ENCODE results near the gene ZBTB7B. TPM values are rescaled to one million over a fixed set of nuclear protein-coding genes. Genes with fewer than 3 reads are reported as not detected.

Gene ZBTB7B
- total and polyA plus RNA-seq, 9 of the 15 experiments (the other 6 are each of a cell fraction or from before 2014, with no cell fraction given), result 0.04 to 46.5 (median 15.2) TPM

DNA sequence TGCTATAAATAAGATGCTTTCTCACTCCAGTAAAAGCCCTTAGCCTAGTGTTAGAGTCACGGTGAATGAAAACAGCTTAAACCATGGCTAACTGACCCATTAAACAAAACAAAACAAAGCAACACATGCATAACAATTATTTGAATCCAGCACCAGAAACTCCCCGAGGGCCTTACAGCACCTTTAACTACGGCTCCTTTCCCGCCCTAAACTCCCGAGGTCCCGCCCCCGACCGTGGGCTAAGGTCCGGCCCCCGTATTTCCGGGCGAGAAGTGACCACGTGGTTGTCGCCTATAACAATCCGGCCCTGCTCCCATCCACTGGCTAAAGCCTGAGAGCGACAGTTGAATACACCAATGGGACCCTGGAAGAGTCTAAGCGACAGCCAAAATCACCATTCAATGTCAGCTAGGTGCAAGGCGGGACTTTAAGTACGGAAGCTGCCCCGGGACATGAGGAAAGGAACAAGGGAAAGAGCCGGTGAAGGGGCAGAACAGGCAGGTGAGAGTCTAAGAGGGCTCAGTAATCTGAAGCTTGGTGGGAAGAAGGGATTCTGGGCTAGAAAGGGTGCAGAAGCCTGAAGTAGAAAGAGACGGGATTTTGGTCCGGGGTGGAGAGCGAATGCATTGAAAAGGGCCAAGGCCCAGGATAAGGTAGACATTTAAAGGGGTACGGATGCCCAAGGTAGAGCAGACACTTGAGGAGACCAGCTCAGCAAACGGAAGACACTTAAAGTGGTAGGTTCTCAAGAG lies 19.5 kb upstream of the ZBTB7B start, which contains the start of gene FLAD1 (continued):
- TF ChIP-seq, protein P1, sequence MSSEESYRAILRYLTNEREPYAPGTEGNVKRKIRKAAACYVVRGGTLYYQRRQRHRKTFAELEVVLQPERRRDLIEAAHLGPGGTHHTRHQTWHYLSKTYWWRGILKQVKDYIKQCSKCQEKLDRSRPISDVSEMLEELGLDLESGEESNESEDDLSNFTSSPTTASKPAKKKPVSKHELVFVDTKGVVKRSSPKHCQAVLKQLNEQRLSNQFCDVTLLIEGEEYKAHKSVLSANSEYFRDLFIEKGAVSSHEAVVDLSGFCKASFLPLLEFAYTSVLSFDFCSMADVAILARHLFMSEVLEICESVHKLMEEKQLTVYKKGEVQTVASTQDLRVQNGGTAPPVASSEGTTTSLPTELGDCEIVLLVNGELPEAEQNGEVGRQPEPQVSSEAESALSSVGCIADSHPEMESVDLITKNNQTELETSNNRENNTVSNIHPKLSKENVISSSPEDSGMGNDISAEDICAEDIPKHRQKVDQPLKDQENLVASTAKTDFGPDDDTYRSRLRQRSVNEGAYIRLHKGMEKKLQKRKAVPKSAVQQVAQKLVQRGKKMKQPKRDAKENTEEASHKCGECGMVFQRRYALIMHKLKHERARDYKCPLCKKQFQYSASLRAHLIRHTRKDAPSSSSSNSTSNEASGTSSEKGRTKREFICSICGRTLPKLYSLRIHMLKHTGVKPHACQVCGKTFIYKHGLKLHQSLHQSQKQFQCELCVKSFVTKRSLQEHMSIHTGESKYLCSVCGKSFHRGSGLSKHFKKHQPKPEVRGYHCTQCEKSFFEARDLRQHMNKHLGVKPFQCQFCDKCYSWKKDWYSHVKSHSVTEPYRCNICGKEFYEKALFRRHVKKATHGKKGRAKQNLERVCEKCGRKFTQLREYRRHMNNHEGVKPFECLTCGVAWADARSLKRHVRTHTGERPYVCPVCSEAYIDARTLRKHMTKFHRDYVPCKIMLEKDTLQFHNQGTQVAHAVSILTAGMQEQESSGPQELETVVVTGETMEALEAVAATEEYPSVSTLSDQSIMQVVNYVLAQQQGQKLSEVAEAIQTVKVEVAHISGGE (CRISPR knock-in tag; IDR thresholded peaks at IDR 0.05), result 0 out of 6 replicates have a peak, but pooled peaks of 1 of the 3 experiments have one; percentile 47
- TF ChIP-seq FOXA1 (IDR thresholded peaks at IDR 0.05; ENCODE audit: borderline replicate concordance) (no peak), RBM34 (IDR thresholded peaks at IDR 0.05; ENCODE audit: borderline replicate concordance, insufficient read depth, low read length) (no peak), SUPT5H (IDR thresholded peaks at IDR 0.05) (peak; percentile 91), TRIM24 (IDR thresholded peaks at IDR 0.05) (peak in 1 of 2 experiments; percentile 7; a peak in 1 of 4 replicates), JUNB (CRISPR knock-in tag; conservative IDR thresholded peaks at IDR 0.05) (no peak), TOE1 (IDR thresholded peaks at IDR 0.05; ENCODE audit: borderline replicate concordance) (peak; percentile 93), TOE1 (CRISPR knock-in tag; IDR thresholded peaks at IDR 0.05; ENCODE audit: borderline replicate concordance, low read depth) (no peak), PHTF2 (CRISPR knock-in tag; IDR thresholded peaks at IDR 0.05) (no peak; the same call in 1 of the 2 replicates), ZNF354B (CRISPR knock-in tag; IDR thresholded peaks at IDR 0.05) (no peak), SRF (CRISPR knock-in tag; IDR thresholded peaks at IDR 0.05) (peak in 1 of 2 experiments; percentile 67; a peak in 1 of 4 replicates), BRF2 (IDR thresholded peaks at IDR 0.05; ENCODE audit: borderline replicate concordance, insufficient read depth, insufficient read length) (no peak), E4F1 (CRISPR knock-in tag; IDR thresholded peaks at IDR 0.05; ENCODE audit: borderline replicate concordance) (0 out of 2 replicates have a peak, but pooled peaks have one; percentile 37)
- TF ChIP-seq, protein P2, sequence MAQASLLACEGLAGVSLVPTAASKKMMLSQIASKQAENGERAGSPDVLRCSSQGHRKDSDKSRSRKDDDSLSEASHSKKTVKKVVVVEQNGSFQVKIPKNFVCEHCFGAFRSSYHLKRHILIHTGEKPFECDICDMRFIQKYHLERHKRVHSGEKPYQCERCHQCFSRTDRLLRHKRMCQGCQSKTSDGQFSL (CRISPR knock-in tag; IDR thresholded peaks at IDR 0.05), result no peak
- TF ChIP-seq, protein P2 (tag; IDR thresholded peaks at IDR 0.05), result no peak
- TF ChIP-seq, protein P3, sequence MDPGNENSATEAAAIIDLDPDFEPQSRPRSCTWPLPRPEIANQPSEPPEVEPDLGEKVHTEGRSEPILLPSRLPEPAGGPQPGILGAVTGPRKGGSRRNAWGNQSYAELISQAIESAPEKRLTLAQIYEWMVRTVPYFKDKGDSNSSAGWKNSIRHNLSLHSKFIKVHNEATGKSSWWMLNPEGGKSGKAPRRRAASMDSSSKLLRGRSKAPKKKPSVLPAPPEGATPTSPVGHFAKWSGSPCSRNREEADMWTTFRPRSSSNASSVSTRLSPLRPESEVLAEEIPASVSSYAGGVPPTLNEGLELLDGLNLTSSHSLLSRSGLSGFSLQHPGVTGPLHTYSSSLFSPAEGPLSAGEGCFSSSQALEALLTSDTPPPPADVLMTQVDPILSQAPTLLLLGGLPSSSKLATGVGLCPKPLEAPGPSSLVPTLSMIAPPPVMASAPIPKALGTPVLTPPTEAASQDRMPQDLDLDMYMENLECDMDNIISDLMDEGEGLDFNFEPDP (CRISPR knock-in tag; IDR thresholded peaks at IDR 0.05), result no peak

Measured in K562 (cell line).